GM12892 (cell line): ENCODE measurements around the gene SPATA3.

Experiments used
- POLR2A ChIP-seq: IDR thresholded peaks from 2 replicates; pipeline ENCODE4 v1.6.1; 2011; ENCODE audit warnings: low read depth, low read length, control low read depth
- POLR2AphosphoS5 ChIP-seq: IDR thresholded peaks from 2 replicates; pipeline ENCODE4 v1.6.1; 2011; ENCODE audit warnings: low read depth, low read length, control low read depth
- TAF1 ChIP-seq: IDR thresholded peaks from 2 replicates; pipeline ENCODE4 v1.6.1; 2011; ENCODE audit warnings: low read depth, mild to moderate bottlenecking, control low read depth, low read length, borderline replicate concordance

DNA sequence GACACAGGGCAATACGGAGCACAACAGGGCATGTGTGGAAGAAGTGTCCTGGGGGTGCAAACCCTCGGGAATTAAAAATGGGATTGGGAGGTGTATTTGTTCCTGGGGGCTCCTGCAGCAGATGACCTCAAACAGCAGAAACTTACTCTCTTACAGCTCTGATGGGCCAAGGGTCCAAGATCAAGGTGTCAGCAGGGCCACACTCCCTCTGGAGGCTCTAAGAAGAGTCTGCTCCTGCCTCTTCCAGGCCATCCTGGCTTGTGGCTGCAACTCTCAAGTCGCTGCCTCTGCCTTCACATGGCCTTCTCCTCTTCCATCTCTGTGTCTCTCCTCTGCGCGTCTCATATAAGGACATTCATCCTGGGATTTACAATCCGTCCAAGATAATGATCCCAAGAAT lies 12.4 kb upstream of the SPATA3 start:
- TF ChIP-seq POLR2AphosphoS5: no peak
- no peak for TF ChIP-seq TAF1
- no peak for TF ChIP-seq POLR2A
